CD4-positive, alpha-beta T cell treated with Interleukin-1 beta for 1 hour (primary cell): ENCODE results near the gene RSBN1.
"Not testable (repeated sequence)": the region's sequence is repeated elsewhere in the genome, so short reads cannot be mapped to it uniquely, and the experiment has no call there.

Experiments used
- DNase-seq, 2 donors: peaks; one replicate each; pipeline ENCODE4 v3.0.0-alpha.2; 2020 to 2022

RSBN1 gene

DNA sequence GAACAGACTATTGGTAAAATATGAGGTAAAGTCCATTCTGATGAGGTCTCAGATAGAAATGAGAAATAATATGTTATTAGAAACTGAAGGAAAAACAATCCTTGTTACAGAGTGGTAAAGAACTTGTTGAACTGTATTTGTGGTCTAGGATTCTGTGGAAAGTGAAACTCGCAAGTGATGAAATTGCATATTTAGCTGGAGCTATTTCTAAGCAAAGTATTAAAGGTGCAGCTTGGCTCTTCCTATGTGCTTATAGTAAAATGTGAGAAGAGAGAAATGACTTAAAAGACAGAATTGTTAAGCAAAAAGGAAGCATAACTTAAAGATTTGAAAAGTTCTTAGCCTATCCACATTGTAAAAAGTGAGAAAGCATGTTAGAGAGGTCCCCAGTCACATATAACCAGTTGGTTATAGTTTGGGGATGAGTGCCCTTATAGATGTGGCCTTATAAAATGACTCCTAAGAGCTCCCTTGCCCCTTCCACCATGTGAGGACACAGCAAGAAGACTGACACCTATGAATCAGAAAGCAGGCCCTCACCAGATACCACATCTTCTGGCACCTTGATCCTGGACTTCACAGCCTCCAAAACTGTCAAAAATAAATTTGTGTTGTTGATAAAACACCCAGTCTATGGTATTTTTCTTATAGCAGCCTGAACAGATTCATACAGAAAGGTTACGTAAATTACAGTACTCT, 77.8 kb downstream of the RSBN1 start:
- DNase-seq, result no peak

DNA sequence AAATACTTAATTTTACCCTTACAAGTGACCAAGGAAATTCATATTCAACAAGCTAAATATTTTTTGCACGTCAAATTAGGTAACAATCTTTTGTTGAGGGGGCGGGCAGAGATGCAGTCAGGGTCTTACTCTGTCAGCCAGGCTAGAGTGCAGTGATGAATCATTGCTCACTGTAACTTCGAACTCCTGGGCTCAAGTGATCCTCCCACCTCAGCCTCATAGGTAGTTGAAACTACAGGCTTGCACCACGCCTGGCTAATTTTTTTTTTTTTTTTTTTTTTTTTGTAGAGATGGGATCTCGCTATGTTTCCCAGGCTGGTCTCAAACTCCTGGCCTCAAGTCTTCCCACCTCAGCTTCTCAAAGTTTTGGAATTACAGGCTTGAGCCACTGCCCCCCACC, 79.5 kb downstream of the RSBN1 start:
- DNase-seq, result no peak

- DNase-seq, result no peak
These were observed 91.3 kb downstream of the RSBN1 start for GRCh38 chr1:113721010-113721409.

DNA sequence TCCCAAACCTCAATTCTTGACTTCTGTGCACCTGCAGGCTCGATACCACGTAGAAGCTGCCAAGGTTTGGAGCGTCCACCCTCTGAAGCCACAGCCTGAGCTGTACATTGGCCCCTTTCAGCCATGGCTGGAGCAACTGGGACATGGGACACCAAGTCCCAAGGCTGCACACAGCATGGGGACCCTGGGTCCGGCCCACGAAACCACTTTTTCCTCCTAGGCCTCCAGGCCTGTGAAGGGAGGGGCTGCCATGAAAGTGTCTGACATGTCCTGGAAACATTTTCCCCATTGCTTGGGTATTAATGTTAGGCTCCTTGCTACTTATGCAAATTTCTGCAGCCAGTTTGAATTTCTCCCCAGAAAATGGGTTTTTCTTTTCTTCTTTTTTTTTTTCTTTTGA, 93.7 kb downstream of the RSBN1 start:
- not testable (repeated sequence) for DNase-seq

GRCh38 chr1:113717506-113717905, 94.8 kb downstream of the RSBN1 start:
- not testable (repeated sequence) for DNase-seq

DNA sequence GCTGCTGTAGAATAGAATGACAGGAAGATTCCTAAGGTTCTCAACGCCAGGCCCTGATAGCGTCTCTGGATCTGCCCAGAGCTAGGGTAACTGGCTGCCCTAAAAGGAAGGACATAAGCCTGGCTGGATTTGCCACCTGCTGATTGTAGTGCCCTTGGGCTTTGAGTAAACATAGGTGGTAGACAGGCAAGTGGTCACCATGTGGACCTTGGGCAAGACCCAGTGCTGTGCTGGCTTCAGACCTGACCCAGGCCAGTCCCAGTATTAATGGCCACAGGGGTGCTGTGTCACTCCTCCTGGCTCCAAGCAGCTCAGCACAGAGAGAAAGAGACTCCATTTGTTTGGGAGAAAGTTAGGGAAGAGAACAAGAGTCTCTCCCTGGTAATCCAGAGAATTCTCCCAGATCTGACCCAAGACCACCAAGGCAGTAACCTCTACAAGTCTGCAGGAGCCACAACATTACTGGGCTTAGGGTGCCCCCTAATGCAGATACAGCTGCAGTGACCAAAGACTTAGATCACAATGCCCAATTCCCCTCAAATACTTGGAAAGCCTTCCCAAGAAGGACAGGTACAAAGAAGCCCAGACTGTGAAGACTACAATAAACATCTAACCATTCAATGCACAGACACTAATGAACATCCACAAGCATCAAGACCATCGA, 97.5 kb downstream of the RSBN1 start:
- DNase-seq, result no peak
